Thymus (tissue), 11 donors: ENCODE measurements around the gene SMURF1. TPM values are rescaled to one million over a fixed set of nuclear protein-coding genes. Genes with fewer than 3 reads are reported as not detected.

Source experiments
- DNase-seq, 9 donors: peaks; one replicate each; pipeline ENCODE4 v3.0.0-alpha.2; 2013; ENCODE audit warnings: low spot score in 9 of 9, low read depth in 6 of 9, missing footprints in 1 of 9
- H3K27ac ChIP-seq, 2 donors: one replicate each; pipeline ENCODE4 v1.5.1; 2013; ENCODE audit warnings: control low read depth in 1 of 2, low read depth in 1 of 2, low read length in 1 of 2, mild to moderate bottlenecking in 1 of 2, moderate library complexity in 1 of 2
- H3K27me3 ChIP-seq, 2 donors: one replicate each; pipeline ENCODE4 v1.5.1; 2013; ENCODE audit warnings: low read length in 1 of 2; ENCODE audit not compliant: control insufficient read depth in 2 of 2, insufficient read depth in 1 of 2
- H3K36me3 ChIP-seq, 2 donors: one replicate each; pipeline ENCODE4 v1.5.1; 2013; ENCODE audit warnings: low read length in 1 of 2, mild to moderate bottlenecking in 1 of 2, moderate library complexity in 1 of 2; ENCODE audit not compliant: control insufficient read depth in 2 of 2, insufficient read depth in 2 of 2
- H3K4me1 ChIP-seq, 2 donors: one replicate each; pipeline ENCODE4 v1.5.1; 2013; ENCODE audit warnings: low read length in 2 of 2; ENCODE audit not compliant: control insufficient read depth in 2 of 2, insufficient read depth in 2 of 2
- H3K4me3 ChIP-seq, 2 donors: one replicate each; pipeline ENCODE4 v1.5.1; 2013; ENCODE audit warnings: low read length in 2 of 2, control low read depth in 1 of 2, mild to moderate bottlenecking in 1 of 2
- H3K9me3 ChIP-seq, 2 donors: one replicate each; pipeline ENCODE4 v1.5.1; 2013; ENCODE audit warnings: low read length in 1 of 2, mild to moderate bottlenecking in 1 of 2; ENCODE audit not compliant: control insufficient read depth in 2 of 2, insufficient read depth in 1 of 2
- WGBS: extraction: QIAGEN DNeasy Blood & Tissue Kit; methylation state at CpG from one replicate; pipeline ENCODE4 v1.1.7; 2013; 5-methylcytosine and 5-hydroxymethylcytosine counted together
- polyA plus RNA-seq: library from polyadenylated mRNA; stranded (reverse); fragments of 200-250 nt; gene quantifications from one replicate; pipeline ENCODE4 v1.2.3, GENCODE V29; 2013
- total RNA-seq: library from RNA; stranded (reverse); fragments of 120-200 nt; gene quantifications from one replicate; pipeline ENCODE4 v1.2.4, GENCODE V29; 2013
- donor health status: healthy.

The SMURF1 gene
- total and polyA plus RNA-seq, 2 donors: 6.2 to 6.8 TPM

DNA sequence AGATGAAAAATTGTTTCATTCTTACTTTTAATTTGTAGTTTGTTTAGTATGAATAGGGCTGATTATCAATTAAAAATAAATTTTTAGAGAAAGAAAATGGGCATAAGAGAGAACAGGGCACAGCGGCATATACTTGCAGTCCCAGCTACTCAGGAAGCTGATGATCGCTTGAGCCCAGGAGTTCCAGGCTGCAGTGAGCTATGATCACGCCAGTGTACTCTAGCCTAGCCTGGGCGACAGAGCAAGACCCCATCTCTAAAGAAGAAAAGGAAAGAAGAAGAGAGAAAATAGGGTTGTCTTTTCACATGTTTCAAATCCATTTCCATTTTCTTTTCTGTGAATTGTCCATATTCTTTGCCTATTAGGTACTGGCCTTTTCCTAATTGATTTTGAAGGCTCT lies 8.0 kb downstream of the SMURF1 start:
- peaks cover 0 to 4% of the 10 kb centered on the region in 2 donors for H3K4me1 ChIP-seq

GRCh38 chr7:99133766-99134564 lies 9.9 kb downstream of the SMURF1 start:
- Histone ChIP-seq H3K27ac (peak overlapping the region in 1 of 2 donors; percentile 56), H3K36me3 (no peaks in the 10 kb centered on the region), H3K4me1 (no peaks in the 10 kb centered on the region), H3K4me3 (no peak overlapping the region), H3K9me3 (no peaks in the 10 kb centered on the region), H3K27me3 (no peaks in the 10 kb centered on the region)
- 75% methylated on average over 9 of the region's 9 CpGs for WGBS
- no peak for DNase-seq

More for the DNA sequence above, 8.0 kb downstream of the SMURF1 start:
- no peak for DNase-seq
- WGBS: 98% methylated on average over 4 of the region's 4 CpGs
- Histone ChIP-seq H3K27ac (no peak overlapping the region), H3K9me3 (no peaks in the 10 kb centered on the region), H3K4me3 (no peak overlapping the region), H3K36me3 (no peaks in the 10 kb centered on the region), H3K27me3 (no peaks in the 10 kb centered on the region)

- no peaks in the 10 kb centered on the region for H3K9me3 ChIP-seq
- no peaks in the 10 kb centered on the region for H3K36me3 ChIP-seq
- no peak for DNase-seq
- H3K27me3 ChIP-seq: no peaks in the 10 kb centered on the region
- H3K4me3 ChIP-seq: no peak overlapping the region
- 94% methylated on average over 8 of the region's 8 CpGs for WGBS
- H3K4me1 ChIP-seq: no peaks in the 10 kb centered on the region
- H3K27ac ChIP-seq: no peak overlapping the region
Measured at GRCh38 chr7:99132595-99133321, 11.2 kb downstream of the SMURF1 start.

DNA sequence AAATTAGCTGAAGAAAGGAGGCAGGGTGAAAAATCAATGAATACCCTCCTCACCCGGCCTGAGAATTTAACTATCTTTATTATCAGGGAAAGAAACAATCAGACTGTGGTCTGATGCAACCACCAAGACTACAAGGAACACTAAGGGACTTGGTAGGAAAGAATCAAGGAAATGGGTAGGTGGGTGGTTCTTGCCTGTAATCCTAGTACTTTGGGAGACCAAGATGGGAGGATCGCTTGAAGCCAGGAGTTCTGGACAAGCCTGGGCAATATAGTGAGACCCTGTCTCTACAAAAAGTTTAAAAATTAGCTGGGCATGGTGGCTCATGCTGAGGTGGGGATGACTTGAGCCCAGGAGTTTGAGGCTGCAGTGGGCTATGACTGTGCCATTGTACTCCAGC lies 12.6 kb downstream of the SMURF1 start:
- no peaks in the 10 kb centered on the region for H3K27me3 ChIP-seq
- no peak overlapping the region for H3K4me3 ChIP-seq
- DNase-seq: no peak
- H3K36me3 ChIP-seq: peaks cover 0 to 2% of the 10 kb centered on the region in 2 donors
- H3K4me1 ChIP-seq: no peaks in the 10 kb centered on the region
- no peak overlapping the region for H3K27ac ChIP-seq
- H3K9me3 ChIP-seq: no peaks in the 10 kb centered on the region
- 95% methylated on average over 2 of the region's 2 CpGs for WGBS

DNA sequence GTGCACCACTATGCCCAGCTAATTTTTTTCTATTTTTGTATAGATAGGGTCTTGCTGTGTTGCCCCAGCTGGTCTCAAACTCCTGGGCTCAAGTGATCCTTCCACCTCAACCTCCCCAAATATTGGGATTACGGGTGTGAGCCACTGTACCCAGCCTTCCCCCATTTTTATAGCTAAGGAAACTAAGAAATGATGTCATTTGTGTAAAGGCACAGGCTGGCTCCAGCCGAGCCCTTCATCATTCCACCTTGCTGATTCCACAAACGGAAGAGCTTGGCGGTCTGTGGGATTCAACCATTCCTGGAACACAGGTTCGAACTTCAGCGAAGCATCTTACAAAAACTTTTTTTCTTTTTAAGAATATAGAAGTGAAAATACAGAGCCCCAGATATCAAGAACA lies 14.4 kb downstream of the SMURF1 start:
- Histone ChIP-seq H3K4me1 (no peaks in the 10 kb centered on the region), H3K27me3 (no peaks in the 10 kb centered on the region), H3K9me3 (no peaks in the 10 kb centered on the region), H3K36me3 (peaks cover 0 to 2% of the 10 kb centered on the region in 2 donors), H3K4me3 (no peak overlapping the region), H3K27ac (no peak overlapping the region)
- WGBS: 98% methylated on average over 6 of the region's 6 CpGs
- no peak for DNase-seq

GRCh38 chr7:99129001-99129400 lies 14.9 kb downstream of the SMURF1 start:
- Histone ChIP-seq H3K27ac (no peak overlapping the region), H3K27me3 (no peaks in the 10 kb centered on the region), H3K9me3 (no peaks in the 10 kb centered on the region), H3K36me3 (peaks cover 0 to 2% of the 10 kb centered on the region in 2 donors), H3K4me3 (no peak overlapping the region), H3K4me1 (no peaks in the 10 kb centered on the region)
- no peak for DNase-seq
- WGBS: 96% methylated on average over 3 of the region's 3 CpGs

GRCh38 chr7:99128076-99128950 lies 15.6 kb downstream of the SMURF1 start:
- H3K36me3 ChIP-seq: peaks cover 0 to 2% of the 10 kb centered on the region in 2 donors
- 95% methylated on average over 11 of the region's 11 CpGs for WGBS
- DNase-seq: no peak
- no peaks in the 10 kb centered on the region for H3K27me3 ChIP-seq
- no peaks in the 10 kb centered on the region for H3K9me3 ChIP-seq
- H3K27ac ChIP-seq: no peak overlapping the region
- H3K4me3 ChIP-seq: no peak overlapping the region
- H3K4me1 ChIP-seq: no peaks in the 10 kb centered on the region

- WGBS: 97% methylated on average over 6 of the region's 6 CpGs
- Histone ChIP-seq H3K4me1 (no peaks in the 10 kb centered on the region), H3K27ac (no peak overlapping the region), H3K9me3 (no peaks in the 10 kb centered on the region), H3K36me3 (peaks cover 0 to 2% of the 10 kb centered on the region in 2 donors), H3K27me3 (no peaks in the 10 kb centered on the region), H3K4me3 (no peak overlapping the region)
- DNase-seq: no peak
Measured at GRCh38 chr7:99127636-99128035, 16.3 kb downstream of the SMURF1 start.
